GM19455 (cell line): ENCODE data around the gene SAMD8.

Source experiments
- ATAC-seq: cut with Tn5 transposase; IDR thresholded peaks from one replicate; pipeline ENCODE4 v1.9.1; 2021; ENCODE audit not compliant: unreplicated experiment

The SAMD8 gene

GRCh38 chr10:75111365-75111906 is at the start of gene SAMD8:
Gene SAMD8 (plus strand): TSS chr10:75111656. CDS start chr10:75150529, 38,873 bp downstream.
- ATAC-seq = peak; percentile 84

GRCh38 chr10:75061709-75062505 is 49.5 kb upstream of the SAMD8 start:
- no peak for ATAC-seq

- ATAC-seq = no peak
Observed at GRCh38 chr10:75062506-75063299, 48.8 kb upstream of the SAMD8 start.

- ATAC-seq = no peak
Observed at GRCh38 chr10:75063461-75064230, 47.8 kb upstream of the SAMD8 start.

GRCh38 chr10:75065076-75065475 is 46.4 kb upstream of the SAMD8 start:
- no peak for ATAC-seq

GRCh38 chr10:75066271-75066670 is 45.2 kb upstream of the SAMD8 start:
- no peak for ATAC-seq

- no peak for ATAC-seq
Observed at GRCh38 chr10:75067272-75067671, 44.2 kb upstream of the SAMD8 start.

GRCh38 chr10:75068523-75068922 is 42.9 kb upstream of the SAMD8 start:
- ATAC-seq = no peak

GRCh38 chr10:75070476-75070875 is 41.0 kb upstream of the SAMD8 start:
- ATAC-seq = no peak

GRCh38 chr10:75070961-75071428 is 40.5 kb upstream of the SAMD8 start:
- ATAC-seq = no peak

- ATAC-seq = no peak
Observed at GRCh38 chr10:75071756-75072155, 39.7 kb upstream of the SAMD8 start.

- ATAC-seq = no peak
Observed at GRCh38 chr10:75072727-75073126, 38.7 kb upstream of the SAMD8 start.

GRCh38 chr10:75073442-75073841 is 38.0 kb upstream of the SAMD8 start:
- no peak for ATAC-seq

GRCh38 chr10:75074711-75075445 is 36.6 kb upstream of the SAMD8 start:
- ATAC-seq = no peak

GRCh38 chr10:75076348-75076747 is 35.1 kb upstream of the SAMD8 start:
- no peak for ATAC-seq

- ATAC-seq = no peak
Observed at GRCh38 chr10:75079436-75080083, 31.9 kb upstream of the SAMD8 start.

- ATAC-seq = no peak
Observed at GRCh38 chr10:75080554-75080953, 30.9 kb upstream of the SAMD8 start.

- no peak for ATAC-seq
Observed at GRCh38 chr10:75081379-75081778, 30.1 kb upstream of the SAMD8 start.

- no peak for ATAC-seq
Observed at GRCh38 chr10:75083972-75084833, 27.3 kb upstream of the SAMD8 start.
